Spleen (tissue), 11 donors: ENCODE data around the gene COL26A1. TPM values are rescaled to one million over a fixed set of nuclear protein-coding genes. Genes with fewer than 3 reads are reported as not detected.

Source experiments
- DNase-seq: peaks from one replicate; pipeline ENCODE4 v3.0.0-alpha.2; 2020
- H3K27ac ChIP-seq, 8 donors: fragments of 200-600 bp; sonication (generic) in 7 of 8; 1 replicate in 4 of 8; 2 replicates in 4 of 8; pipeline versions ENCODE4 v1.5.0 to v1.8.0; 2016 to 2021; ENCODE audit warnings: inconsistent platforms in 4 of 8, mild to moderate bottlenecking in 4 of 8, moderate library complexity in 1 of 8
- H3K27me3 ChIP-seq, 7 donors: fragments of 200-600 bp; sonication (generic) in 6 of 7; replicated peaks in 1 of 7; 1 replicate in 4 of 7; 2 replicates in 3 of 7; pipeline versions ENCODE4 v1.5.0 to v1.8.0; 2016 to 2021; ENCODE audit warnings: inconsistent platforms in 3 of 7, mild to moderate bottlenecking in 1 of 7
- H3K36me3 ChIP-seq, 6 donors: fragments of 200-600 bp; sonication (generic) in 5 of 6; 1 replicate in 4 of 6; 2 replicates in 2 of 6; pipeline versions ENCODE4 v1.5.0 to v1.8.0; 2016 to 2021; ENCODE audit warnings: inconsistent platforms in 2 of 6
- H3K4me1 ChIP-seq, 6 donors: fragments of 200-600 bp; sonication (generic) in 5 of 6; 1 replicate in 3 of 6; 2 replicates in 3 of 6; pipeline versions ENCODE4 v1.5.0 to v1.8.0; 2016 to 2021; ENCODE audit warnings: inconsistent platforms in 3 of 6
- H3K4me3 ChIP-seq, 8 donors: fragments of 200-600 bp; sonication (generic) in 7 of 8; 1 replicate in 4 of 8; 2 replicates in 4 of 8; pipeline versions ENCODE4 v1.5.0 to v1.8.0; 2016 to 2021; ENCODE audit warnings: inconsistent platforms in 4 of 8, mild to moderate bottlenecking in 4 of 8, moderate library complexity in 2 of 8
- H3K9me3 ChIP-seq, 8 donors: fragments of 200-600 bp; sonication (generic) in 7 of 8; 1 replicate in 4 of 8; 2 replicates in 4 of 8; pipeline versions ENCODE4 v1.5.0 to v1.8.0; 2016 to 2021; ENCODE audit warnings: inconsistent platforms in 4 of 8
- CTCF ChIP-seq, 11 experiments: fragments of 200-600 bp in 7 of 11; fragments of 450-650 bp in 4 of 11; sonication (generic) in 4 of 11; IDR thresholded peaks in 8 of 11; conservative IDR thresholded peaks in 3 of 11; 1 replicate in 7 of 11; 2 replicates in 4 of 11; pipeline versions ENCODE4 v1.4.0 to v1.8.0; 2016 to 2021; ENCODE audit warnings: antibody characterized with exemption in 11 of 11, inconsistent platforms in 4 of 11, mild to moderate bottlenecking in 1 of 11
- POLR2A ChIP-seq, 3 donors: fragments of 450-650 bp; IDR thresholded peaks; one replicate each; pipeline ENCODE4 v1.5.1; 2017; ENCODE audit warnings: antibody characterized with exemption in 3 of 3, mild to moderate bottlenecking in 1 of 3
- POLR2AphosphoS5 ChIP-seq, 3 donors: sonication (generic); formaldehyde crosslinking; IDR thresholded peaks; one replicate each; pipeline ENCODE4 v1.5.1; 2017; ENCODE audit warnings: antibody characterized with exemption in 3 of 3
- WGBS, 5 donors: extraction: QIAGEN DNeasy Blood & Tissue Kit in 3 of 5; methylation state at CpG; one replicate each; pipeline versions ENCODE4 v1.1.5 to v1.1.7; 2013 to 2018; 5-methylcytosine and 5-hydroxymethylcytosine counted together
- intact Hi-C: fragments of 100-400 bp; cut with DNase I; formaldehyde crosslinking; loops from one replicate; pipeline ENCODE4 v1.15.0; 2023; ENCODE audit warnings: low total_unique reads
- polyA plus RNA-seq, 3 donors: library from polyadenylated mRNA; stranded (reverse); fragments of 200-250 nt; gene quantifications; one replicate each; pipeline ENCODE4 v1.2.1, GENCODE V29; 2013
- total RNA-seq, 7 donors: library from RNA; depleted of rRNA in 3 of 7; stranded (reverse); fragments of >200 nt in 3 of 7; fragmentation: NEBNext Ultra II Directional in 4 of 7; extraction: Animal tissue kit (Norgen Biotek cat#: 25700) in 4 of 7; gene quantifications; one replicate each; pipeline versions ENCODE4 v1.1.0 to v1.2.1, GENCODE V29; 2016 to 2021
- donor health status: healthy with polysubstance abuse.
- donor health status: DM: no; HTN: no; CAD: no; lungs with moderate emphysema.
- donor health status: DM: no; HTN: no; CAD: no.
- donor health status: Bipolar disorder and iron deficiency.
- donor health status: healthy.
- donor health status: DM: no; HTN: no; CAD: no.
- donor health status: DM: yes; HTN: yes; CAD: no.

COL26A1 gene
- total and polyA plus RNA-seq, 10 donors = 0.15 to 0.32 (median 0.22) TPM; not detected in 4

DNA sequence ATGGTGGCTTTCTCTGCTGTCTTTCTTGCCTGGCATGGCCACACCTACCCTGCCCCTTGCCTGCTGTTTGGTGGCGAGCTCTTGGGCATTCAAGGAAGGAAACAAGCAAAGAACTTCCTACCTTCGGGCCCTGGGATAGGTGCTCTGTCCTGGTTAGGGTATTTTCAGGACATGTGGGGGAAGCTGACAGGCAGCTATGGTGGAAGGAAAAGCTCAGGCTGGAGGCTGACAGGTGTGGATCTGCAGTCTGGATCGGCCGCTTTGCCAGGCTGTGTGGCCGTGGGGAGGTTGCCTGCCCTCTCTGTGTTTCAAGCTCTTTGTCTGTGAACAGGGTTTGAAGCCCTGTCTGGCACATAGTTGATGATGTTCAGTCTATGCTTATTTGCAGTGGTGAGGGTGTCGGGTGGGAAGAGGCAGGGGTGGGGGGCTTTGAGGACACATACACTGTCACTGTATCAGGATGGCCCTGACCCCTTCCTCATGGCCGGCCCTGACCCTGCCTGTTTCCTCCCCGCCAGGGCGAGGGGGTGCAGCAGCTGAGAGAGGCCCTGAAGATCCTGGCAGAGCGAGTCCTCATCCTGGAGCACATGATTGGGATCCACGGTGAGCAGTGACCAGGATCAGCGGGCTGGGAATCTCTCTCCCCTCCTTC is 192.7 kb downstream of the COL26A1 start:
- peak; percentile 54 for DNase-seq
- H3K27me3 ChIP-seq = peaks cover 0 to 6% (median 0%) of the 10 kb centered on the region in 7 donors
- no peak overlapping the region for H3K27ac ChIP-seq
- peaks cover 0 to 4% (median 0%) of the 10 kb centered on the region in 8 donors for H3K9me3 ChIP-seq
- H3K4me1 ChIP-seq = no peaks in the 10 kb centered on the region
- WGBS, 5 donors = 69 to 79% (median 77%) methylated on average over 12 of the region's 12 CpGs
- TF ChIP-seq POLR2A (IDR thresholded peaks at IDR 0.05) (no peak), CTCF (IDR thresholded peaks at IDR 0.05 in 8 of 11, conservative IDR thresholded peaks at IDR 0.05 in 3 of 11) (no peak), POLR2AphosphoS5 (IDR thresholded peaks at IDR 0.05) (no peak)
- intact Hi-C loops = no loop called here
- H3K4me3 ChIP-seq = no peak overlapping the region
- no peaks in the 10 kb centered on the region for H3K36me3 ChIP-seq

DNA sequence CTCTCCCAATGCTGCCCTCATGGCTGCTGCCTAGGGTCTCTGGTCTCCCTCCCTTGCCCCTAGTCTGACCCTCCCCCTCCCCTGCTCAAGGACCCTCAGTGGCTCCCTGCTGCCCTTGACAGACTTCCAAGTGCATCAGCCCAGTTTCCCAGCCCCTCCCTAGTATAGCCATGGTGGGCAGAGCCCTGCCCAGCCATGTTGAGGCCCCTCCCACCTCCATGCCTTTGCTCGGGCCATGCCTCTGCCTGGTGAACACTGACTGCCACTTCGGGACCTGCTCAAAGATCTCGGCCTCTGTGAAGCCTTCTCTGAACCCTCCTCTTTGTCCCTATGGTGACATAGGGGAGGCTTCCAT is 193.2 kb downstream of the COL26A1 start:
- peaks cover 0 to 4% (median 0%) of the 10 kb centered on the region in 8 donors for H3K9me3 ChIP-seq
- peaks cover 0 to 6% (median 0%) of the 10 kb centered on the region in 7 donors for H3K27me3 ChIP-seq
- intact Hi-C loops = no loop called here
- DNase-seq = no peak
- 73 to 90% (median 82%) methylated on average over 3 of the region's 3 CpGs for WGBS, 5 donors
- H3K4me1 ChIP-seq = no peaks in the 10 kb centered on the region
- H3K4me3 ChIP-seq = no peak overlapping the region
- H3K27ac ChIP-seq = no peak overlapping the region
- TF ChIP-seq CTCF (IDR thresholded peaks at IDR 0.05 in 8 of 11, conservative IDR thresholded peaks at IDR 0.05 in 3 of 11) (no peak), POLR2A (IDR thresholded peaks at IDR 0.05) (no peak), POLR2AphosphoS5 (IDR thresholded peaks at IDR 0.05) (no peak)
- H3K36me3 ChIP-seq = no peaks in the 10 kb centered on the region

DNA sequence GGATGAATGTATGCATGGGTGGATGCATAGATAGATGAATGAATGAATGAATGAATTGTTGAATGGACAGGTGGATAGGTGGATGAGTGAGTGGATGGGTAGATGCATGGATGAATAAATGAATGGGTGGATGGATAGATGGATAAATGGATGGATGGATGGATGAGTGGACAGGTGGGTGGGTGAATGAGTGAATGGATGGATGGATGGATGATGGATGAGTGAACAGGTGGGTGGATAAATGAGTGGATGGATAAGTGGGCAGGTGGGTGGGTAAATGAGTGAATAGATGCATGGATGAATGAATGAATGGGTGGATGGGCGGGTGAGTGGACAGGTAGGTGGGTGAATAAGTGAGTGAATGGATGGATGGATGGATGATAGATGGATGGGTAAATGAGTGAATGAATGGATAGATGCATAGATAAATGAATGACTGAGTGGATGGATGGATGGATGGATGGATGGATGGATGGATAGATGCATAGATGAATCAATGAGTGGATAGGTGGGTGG is 193.8 kb downstream of the COL26A1 start:
- no peak for TF ChIP-seq POLR2AphosphoS5 (IDR thresholded peaks at IDR 0.05)
- no peak for TF ChIP-seq POLR2A (IDR thresholded peaks at IDR 0.05)
- TF ChIP-seq CTCF (IDR thresholded peaks at IDR 0.05 in 8 of 11, conservative IDR thresholded peaks at IDR 0.05 in 3 of 11) = no peak
- intact Hi-C loops = no loop called here

DNA sequence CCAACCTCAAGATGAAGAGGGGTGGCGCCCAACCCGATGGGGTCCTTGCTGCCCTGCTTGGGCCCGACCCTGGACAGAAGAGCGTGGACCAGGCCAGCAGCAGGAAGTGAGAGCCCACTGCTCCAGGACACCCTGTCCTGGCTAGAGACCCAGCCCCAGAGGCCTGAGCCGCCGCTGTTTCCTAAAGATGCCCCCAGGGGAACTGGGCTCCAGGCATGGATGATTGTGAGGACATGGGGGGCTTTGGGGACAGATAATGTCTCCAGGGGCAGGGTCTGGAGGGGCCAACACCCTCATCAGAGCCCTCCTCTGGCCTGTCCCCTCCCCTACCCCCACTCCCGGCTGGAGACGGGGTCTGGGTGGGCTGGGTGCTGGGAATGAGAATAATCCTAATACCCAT is 194.7 kb downstream of the COL26A1 start:
- TF ChIP-seq POLR2A (IDR thresholded peaks at IDR 0.05) = no peak
- TF ChIP-seq POLR2AphosphoS5 (IDR thresholded peaks at IDR 0.05) = no peak
- no peak for TF ChIP-seq CTCF (IDR thresholded peaks at IDR 0.05 in 8 of 11, conservative IDR thresholded peaks at IDR 0.05 in 3 of 11)
- intact Hi-C loops = no loop called here
- 79 to 98% (median 87%) methylated on average over 7 to 8 of the region's 8 CpGs for WGBS, 5 donors
- DNase-seq = no peak
- Histone ChIP-seq H3K27me3 (peaks cover 0 to 8% (median 0%) of the 10 kb centered on the region in 7 donors), H3K9me3 (peaks cover 0 to 4% (median 0%) of the 10 kb centered on the region in 8 donors), H3K4me3 (no peak overlapping the region), H3K4me1 (no peaks in the 10 kb centered on the region), H3K36me3 (no peaks in the 10 kb centered on the region), H3K27ac (no peak overlapping the region)

More for the DNA sequence above, 193.8 kb downstream of the COL26A1 start:
- Histone ChIP-seq H3K36me3 (no peaks in the 10 kb centered on the region), H3K4me1 (no peaks in the 10 kb centered on the region), H3K27ac (no peak overlapping the region), H3K27me3 (peaks cover 0 to 6% (median 0%) of the 10 kb centered on the region in 7 donors), H3K4me3 (no peak overlapping the region), H3K9me3 (peaks cover 0 to 4% (median 0%) of the 10 kb centered on the region in 8 donors)
- WGBS, 5 donors = 67 to 89% (median 81%) methylated on average over 1 of the region's 1 CpG
- DNase-seq = no peak
